Nephron (organoid): ENCODE results near the gene HSPBAP1.
"Not testable (repeated sequence)": the region's sequence is repeated elsewhere in the genome, so short reads cannot be mapped to it uniquely, and the experiment has no call there.

Source experiments
- H3K27ac Mint-ChIP-seq, 3 experiments: 2 replicates each; pipeline ENCODE4 v1.8.0; 2020; ENCODE audit warnings: mixed read lengths in 3 of 3, mild to moderate bottlenecking in 2 of 3, moderate library complexity in 1 of 3
- H3K27me3 Mint-ChIP-seq: 2 replicates; pipeline ENCODE4 v1.8.0; 2021; ENCODE audit warnings: low read depth, mild to moderate bottlenecking, moderate library complexity, mixed read lengths
- H3K36me3 Mint-ChIP-seq: 2 replicates; pipeline ENCODE4 v1.8.0; 2020; ENCODE audit warnings: low read depth, mixed read lengths
- H3K4me1 Mint-ChIP-seq: 2 replicates; pipeline ENCODE4 v1.8.0; 2020; ENCODE audit warnings: mixed read lengths
- H3K4me3 Mint-ChIP-seq, 3 experiments: 2 replicates each; pipeline ENCODE4 v1.8.0; 2020; ENCODE audit warnings: mild to moderate bottlenecking in 3 of 3, mixed read lengths in 3 of 3, moderate library complexity in 2 of 3
- H3K9me3 Mint-ChIP-seq: 2 replicates; pipeline ENCODE4 v1.8.0; 2020; ENCODE audit warnings: mixed read lengths
- TF ChIP-seq, protein P1 (sequence below), 3 experiments: fragments of 200-600 bp; sonication (generic); IDR thresholded peaks; one replicate each; pipeline ENCODE4 v1.5.0; 2021; ENCODE audit warnings: antibody characterized with exemption in 3 of 3; ENCODE audit not compliant: unreplicated experiment in 3 of 3

HSPBAP1 gene

DNA sequence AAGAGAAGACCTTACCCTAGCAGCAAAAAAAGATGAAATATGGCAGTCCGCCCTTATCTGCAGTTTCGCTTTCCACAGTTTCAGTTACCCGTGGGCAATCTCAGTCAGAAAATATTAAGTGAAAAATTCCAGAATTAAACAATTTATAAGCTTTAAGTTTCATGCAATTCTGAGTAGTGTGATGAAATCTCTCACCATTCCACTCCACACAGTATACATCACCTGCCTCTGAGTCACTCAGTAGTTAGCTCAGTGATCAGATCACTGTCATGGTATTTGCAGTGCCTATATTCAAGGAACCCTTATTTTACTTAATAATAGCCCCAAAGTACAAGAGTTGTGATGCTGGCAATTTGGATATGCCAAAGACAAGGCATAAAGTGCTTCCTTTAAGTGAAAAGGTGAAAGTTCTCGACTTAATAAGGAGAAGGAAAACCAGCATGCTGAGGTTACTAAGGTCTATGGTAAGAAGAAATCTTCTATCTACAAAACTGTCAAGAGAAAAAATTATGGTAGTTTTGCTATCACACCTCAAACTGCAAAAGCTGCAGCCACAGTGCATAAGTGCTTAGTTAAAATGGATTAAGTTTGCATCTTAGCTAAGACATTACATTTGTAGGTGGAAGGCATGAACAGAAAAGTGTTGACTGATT, 48.1 kb downstream of the HSPBAP1 start:
- Mint-ChIP-seq H3K4me1 (no peaks in the 10 kb centered on the region), H3K9me3 (peaks cover 30% of the 10 kb centered on the region), H3K27me3 (no peaks in the 10 kb centered on the region), H3K36me3 (peaks cover 61% of the 10 kb centered on the region), H3K4me3 (no peak overlapping the region), H3K27ac (no peak overlapping the region)
- TF ChIP-seq, protein P1, sequence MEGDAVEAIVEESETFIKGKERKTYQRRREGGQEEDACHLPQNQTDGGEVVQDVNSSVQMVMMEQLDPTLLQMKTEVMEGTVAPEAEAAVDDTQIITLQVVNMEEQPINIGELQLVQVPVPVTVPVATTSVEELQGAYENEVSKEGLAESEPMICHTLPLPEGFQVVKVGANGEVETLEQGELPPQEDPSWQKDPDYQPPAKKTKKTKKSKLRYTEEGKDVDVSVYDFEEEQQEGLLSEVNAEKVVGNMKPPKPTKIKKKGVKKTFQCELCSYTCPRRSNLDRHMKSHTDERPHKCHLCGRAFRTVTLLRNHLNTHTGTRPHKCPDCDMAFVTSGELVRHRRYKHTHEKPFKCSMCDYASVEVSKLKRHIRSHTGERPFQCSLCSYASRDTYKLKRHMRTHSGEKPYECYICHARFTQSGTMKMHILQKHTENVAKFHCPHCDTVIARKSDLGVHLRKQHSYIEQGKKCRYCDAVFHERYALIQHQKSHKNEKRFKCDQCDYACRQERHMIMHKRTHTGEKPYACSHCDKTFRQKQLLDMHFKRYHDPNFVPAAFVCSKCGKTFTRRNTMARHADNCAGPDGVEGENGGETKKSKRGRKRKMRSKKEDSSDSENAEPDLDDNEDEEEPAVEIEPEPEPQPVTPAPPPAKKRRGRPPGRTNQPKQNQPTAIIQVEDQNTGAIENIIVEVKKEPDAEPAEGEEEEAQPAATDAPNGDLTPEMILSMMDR (IDR thresholded peaks at IDR 0.05; ENCODE audit: unreplicated experiment in 3 of 3): no peak

DNA sequence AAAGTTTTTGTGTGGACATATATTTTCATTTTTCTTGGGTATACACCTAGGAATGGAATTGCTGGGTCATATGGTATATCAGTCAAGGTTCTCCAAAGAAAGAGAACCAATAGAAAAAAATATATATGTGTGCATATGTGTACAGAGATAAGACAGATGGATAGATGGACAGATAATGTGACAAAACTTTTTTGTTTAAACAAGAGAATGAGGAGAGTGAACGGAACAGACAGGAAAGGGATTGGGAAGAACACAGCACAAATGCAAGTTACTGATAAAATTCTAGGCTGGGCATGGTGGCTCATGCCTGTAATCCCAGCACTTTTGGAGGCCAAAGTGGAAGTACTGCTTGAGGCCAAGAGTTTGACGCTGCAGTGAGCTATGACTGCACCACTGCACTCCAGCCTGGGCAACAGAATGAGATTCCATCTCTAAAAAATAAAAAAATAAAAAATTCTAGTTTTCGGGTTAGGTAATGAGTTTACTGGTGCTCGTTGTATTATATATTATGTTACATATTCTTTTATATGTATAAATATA, 50.0 kb downstream of the HSPBAP1 start:
- Mint-ChIP-seq H3K27ac (no peak overlapping the region), H3K36me3 (peaks cover 76% of the 10 kb centered on the region), H3K4me1 (no peaks in the 10 kb centered on the region), H3K27me3 (no peaks in the 10 kb centered on the region), H3K9me3 (peaks cover 34% of the 10 kb centered on the region), H3K4me3 (no peak overlapping the region)
- TF ChIP-seq, protein P1 (IDR thresholded peaks at IDR 0.05; ENCODE audit: unreplicated experiment in 3 of 3): no peak

DNA sequence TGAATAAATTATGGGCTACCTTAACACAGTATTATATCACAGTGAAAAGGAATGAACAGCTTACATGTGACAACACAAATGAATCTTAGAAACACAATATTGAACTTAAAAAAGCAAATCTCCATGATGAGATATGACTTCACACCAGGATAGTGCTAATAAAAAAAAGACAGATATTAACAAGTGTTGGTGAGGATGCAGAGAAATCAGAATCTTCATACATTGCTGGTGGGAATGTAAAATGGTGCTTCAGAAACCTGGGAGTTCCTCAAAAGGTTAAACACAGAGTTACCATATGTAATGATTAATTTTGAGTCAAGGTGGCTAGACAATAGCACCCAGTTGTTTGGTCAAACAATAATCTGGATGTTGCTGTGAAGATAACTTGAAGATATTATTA, 51.4 kb downstream of the HSPBAP1 start:
- Mint-ChIP-seq H3K36me3 (peaks cover 68% of the 10 kb centered on the region), H3K4me3 (no peak overlapping the region), H3K27me3 (no peaks in the 10 kb centered on the region), H3K4me1 (no peaks in the 10 kb centered on the region), H3K9me3 (peaks cover 30% of the 10 kb centered on the region), H3K27ac (no peak overlapping the region)
- TF ChIP-seq, protein P1 (IDR thresholded peaks at IDR 0.05; ENCODE audit: unreplicated experiment in 3 of 3): no peak

DNA sequence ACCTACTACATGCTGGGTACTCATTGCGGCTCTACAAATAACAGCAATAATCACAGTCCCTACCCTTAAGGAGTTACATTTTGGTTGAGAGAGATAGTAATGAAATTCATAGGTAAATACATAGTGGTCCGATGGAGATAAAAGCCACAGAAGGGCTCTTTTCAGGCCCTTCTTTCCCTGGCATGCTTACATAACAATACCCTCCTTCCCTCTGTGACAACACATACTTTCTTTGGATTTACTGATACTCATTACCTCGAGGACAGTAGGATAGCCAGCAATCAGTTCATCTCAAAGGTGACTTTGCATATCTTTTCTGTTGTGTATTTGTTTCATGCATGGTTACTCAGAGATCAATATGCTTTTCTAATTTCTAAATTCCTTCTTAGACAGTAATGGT, 54.5 kb downstream of the HSPBAP1 start:
- peaks cover 54% of the 10 kb centered on the region for H3K36me3 Mint-ChIP-seq
- H3K27me3 Mint-ChIP-seq: no peaks in the 10 kb centered on the region
- no peaks in the 10 kb centered on the region for H3K4me1 Mint-ChIP-seq
- TF ChIP-seq, protein P1 (IDR thresholded peaks at IDR 0.05; ENCODE audit: unreplicated experiment in 3 of 3): no peak
- H3K27ac Mint-ChIP-seq: no peak overlapping the region
- H3K4me3 Mint-ChIP-seq: no peak overlapping the region
- H3K9me3 Mint-ChIP-seq: peaks cover 24% of the 10 kb centered on the region

GRCh38 chr3:122732682-122733525, 60.7 kb downstream of the HSPBAP1 start:
- not testable (repeated sequence) for H3K4me1 Mint-ChIP-seq, H3K27ac Mint-ChIP-seq, H3K4me3 Mint-ChIP-seq, H3K27me3 Mint-ChIP-seq
- Mint-ChIP-seq H3K9me3 (peaks cover 21% of the 10 kb centered on the region), H3K36me3 (peaks cover 41% of the 10 kb centered on the region)

GRCh38 chr3:122730240-122730639, 63.4 kb downstream of the HSPBAP1 start:
- H3K27ac Mint-ChIP-seq: no peak overlapping the region
- TF ChIP-seq, protein P1 (IDR thresholded peaks at IDR 0.05; ENCODE audit: unreplicated experiment in 3 of 3): no peak
- H3K4me1 Mint-ChIP-seq: no peaks in the 10 kb centered on the region
- H3K4me3 Mint-ChIP-seq: no peak overlapping the region
- H3K9me3 Mint-ChIP-seq: peaks cover 28% of the 10 kb centered on the region
- H3K27me3 Mint-ChIP-seq: no peaks in the 10 kb centered on the region
- H3K36me3 Mint-ChIP-seq: peaks cover 52% of the 10 kb centered on the region
